Prostate gland (tissue), 2 donors: ENCODE measurements around the gene RTF2. TPM values are rescaled to one million over a fixed set of nuclear protein-coding genes. Genes with fewer than 3 reads are reported as not detected.

Experiments
- DNase-seq: peaks from one replicate; pipeline ENCODE4 v3.0.0-alpha.2; 2019; ENCODE audit warnings: low spot score
- H3K27ac ChIP-seq, 2 donors: fragments of 200-600 bp; sonication (generic); 2 replicates each; pipeline ENCODE4 v1.5.1; 2017 to 2019
- H3K27me3 ChIP-seq: fragments of 200-600 bp; sonication (generic); replicated peaks from 2 replicates; pipeline ENCODE4 v1.5.1; 2019; ENCODE audit not compliant: insufficient read depth
- H3K36me3 ChIP-seq, 2 donors: fragments of 200-600 bp; sonication (generic); 1 replicate in 1 of 2; 2 replicates in 1 of 2; pipeline versions ENCODE4 v1.5.1 to v1.8.1; 2017 to 2019
- H3K4me1 ChIP-seq: fragments of 200-600 bp; sonication (generic); replicated peaks from 2 replicates; pipeline ENCODE4 v1.5.1; 2019
- H3K4me3 ChIP-seq, 2 donors: fragments of 200-600 bp; sonication (generic); 2 replicates each; pipeline ENCODE4 v1.5.1; 2017 to 2019
- H3K9me3 ChIP-seq: fragments of 200-600 bp; sonication (generic); 2 replicates; pipeline ENCODE4 v1.5.1; 2017
- POLR2A ChIP-seq: fragments of 450-650 bp; IDR thresholded peaks from one replicate; pipeline ENCODE4 v1.6.1; 2016; ENCODE audit warnings: antibody characterized with exemption, mild to moderate bottlenecking
- POLR2AphosphoS5 ChIP-seq: sonication (generic); formaldehyde crosslinking; IDR thresholded peaks from one replicate; pipeline ENCODE4 v1.6.1; 2017; ENCODE audit warnings: antibody characterized with exemption
- WGBS: methylation state at CpG from one replicate; pipeline ENCODE4 v1.1.5; 2018; 5-methylcytosine and 5-hydroxymethylcytosine counted together
- intact Hi-C: fragments of 100-400 bp; cut with DNase I; formaldehyde crosslinking; loops from one replicate; pipeline ENCODE4 v1.14.2; 2022
- total RNA-seq, 2 donors: library from RNA; depleted of rRNA; stranded (reverse); fragments of >200 nt; gene quantifications; one replicate each; pipeline ENCODE4 v1.1.0, GENCODE V29; 2016
- TF ChIP-seq, protein P1 (sequence below), 4 experiments: fragments of 200-600 bp in 2 of 4; fragments of 450-650 bp in 2 of 4; sonication (generic) in 2 of 4; IDR thresholded peaks; 1 replicate in 3 of 4; 2 replicates in 1 of 4; pipeline ENCODE4 v1.5.1; 2016 to 2019; ENCODE audit warnings: antibody characterized with exemption in 4 of 4, mild to moderate bottlenecking in 2 of 4, moderate library complexity in 2 of 4

The RTF2 gene
- total RNA-seq, 2 donors from 2014 or later: 71.3 to 81.7 TPM

DNA sequence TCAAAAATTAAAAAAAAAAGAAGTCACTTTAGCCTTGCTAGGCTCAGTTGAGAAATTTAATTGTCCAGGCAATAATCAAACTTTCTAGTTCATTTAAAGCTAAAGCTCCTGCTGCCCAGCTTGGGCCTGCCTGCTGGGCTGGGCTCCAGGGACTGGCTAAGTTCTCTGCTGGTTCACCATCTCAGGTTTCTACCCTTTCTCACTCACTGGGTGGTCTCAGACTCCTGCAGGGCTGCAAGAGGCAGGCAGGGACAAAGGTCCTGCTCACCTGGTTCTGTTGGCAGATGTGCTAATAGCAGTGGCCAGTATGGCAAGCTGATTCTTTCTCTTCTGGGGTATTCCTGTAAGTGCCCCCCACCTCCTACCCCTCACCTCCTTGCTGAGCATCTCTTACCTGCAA lies 21.2 kb upstream of the RTF2 start:
- H3K36me3 ChIP-seq: no peaks in the 10 kb centered on the region
- no peak for TF ChIP-seq POLR2A
- TF ChIP-seq, protein P1, sequence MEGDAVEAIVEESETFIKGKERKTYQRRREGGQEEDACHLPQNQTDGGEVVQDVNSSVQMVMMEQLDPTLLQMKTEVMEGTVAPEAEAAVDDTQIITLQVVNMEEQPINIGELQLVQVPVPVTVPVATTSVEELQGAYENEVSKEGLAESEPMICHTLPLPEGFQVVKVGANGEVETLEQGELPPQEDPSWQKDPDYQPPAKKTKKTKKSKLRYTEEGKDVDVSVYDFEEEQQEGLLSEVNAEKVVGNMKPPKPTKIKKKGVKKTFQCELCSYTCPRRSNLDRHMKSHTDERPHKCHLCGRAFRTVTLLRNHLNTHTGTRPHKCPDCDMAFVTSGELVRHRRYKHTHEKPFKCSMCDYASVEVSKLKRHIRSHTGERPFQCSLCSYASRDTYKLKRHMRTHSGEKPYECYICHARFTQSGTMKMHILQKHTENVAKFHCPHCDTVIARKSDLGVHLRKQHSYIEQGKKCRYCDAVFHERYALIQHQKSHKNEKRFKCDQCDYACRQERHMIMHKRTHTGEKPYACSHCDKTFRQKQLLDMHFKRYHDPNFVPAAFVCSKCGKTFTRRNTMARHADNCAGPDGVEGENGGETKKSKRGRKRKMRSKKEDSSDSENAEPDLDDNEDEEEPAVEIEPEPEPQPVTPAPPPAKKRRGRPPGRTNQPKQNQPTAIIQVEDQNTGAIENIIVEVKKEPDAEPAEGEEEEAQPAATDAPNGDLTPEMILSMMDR (IDR thresholded peaks at IDR 0.05): no peak
- H3K4me1 ChIP-seq: no peaks in the 10 kb centered on the region
- H3K4me3 ChIP-seq: no peak overlapping the region
- intact Hi-C loops: no loop called here
- no peak for DNase-seq
- H3K9me3 ChIP-seq: no peaks in the 10 kb centered on the region
- H3K27ac ChIP-seq: no peak overlapping the region
- peaks cover 4% of the 10 kb centered on the region for H3K27me3 ChIP-seq

DNA sequence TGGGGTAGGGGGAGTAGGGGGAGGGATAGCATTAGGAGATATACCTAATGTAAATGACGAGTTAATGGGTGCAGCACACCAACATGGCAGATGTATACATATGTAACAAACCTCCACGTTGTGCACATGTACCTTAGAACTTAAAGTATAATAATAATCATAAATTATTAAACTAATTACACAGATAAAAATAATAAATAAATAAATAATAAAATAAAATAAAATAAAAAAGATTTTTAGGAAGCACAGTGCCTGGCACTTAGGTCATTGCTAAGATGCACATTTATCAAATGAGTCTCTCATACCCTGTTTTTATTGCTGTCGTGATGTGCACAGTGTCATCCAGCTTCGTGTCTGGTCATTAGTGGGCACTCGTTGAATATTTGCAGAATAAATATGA lies 19.0 kb upstream of the RTF2 start:
- DNase-seq: no peak
- no peak overlapping the region for H3K4me3 ChIP-seq
- TF ChIP-seq, protein P1 (IDR thresholded peaks at IDR 0.05): no peak
- TF ChIP-seq POLR2AphosphoS5 (no peak), POLR2A (no peak)
- 84% methylated on average over 5 of the region's 5 CpGs for WGBS
- no peaks in the 10 kb centered on the region for H3K4me1 ChIP-seq
- no peaks in the 10 kb centered on the region for H3K9me3 ChIP-seq
- H3K27me3 ChIP-seq: peaks cover 4% of the 10 kb centered on the region
- H3K27ac ChIP-seq: no peak overlapping the region
- no peaks in the 10 kb centered on the region for H3K36me3 ChIP-seq
- intact Hi-C loops: no loop called here

DNA sequence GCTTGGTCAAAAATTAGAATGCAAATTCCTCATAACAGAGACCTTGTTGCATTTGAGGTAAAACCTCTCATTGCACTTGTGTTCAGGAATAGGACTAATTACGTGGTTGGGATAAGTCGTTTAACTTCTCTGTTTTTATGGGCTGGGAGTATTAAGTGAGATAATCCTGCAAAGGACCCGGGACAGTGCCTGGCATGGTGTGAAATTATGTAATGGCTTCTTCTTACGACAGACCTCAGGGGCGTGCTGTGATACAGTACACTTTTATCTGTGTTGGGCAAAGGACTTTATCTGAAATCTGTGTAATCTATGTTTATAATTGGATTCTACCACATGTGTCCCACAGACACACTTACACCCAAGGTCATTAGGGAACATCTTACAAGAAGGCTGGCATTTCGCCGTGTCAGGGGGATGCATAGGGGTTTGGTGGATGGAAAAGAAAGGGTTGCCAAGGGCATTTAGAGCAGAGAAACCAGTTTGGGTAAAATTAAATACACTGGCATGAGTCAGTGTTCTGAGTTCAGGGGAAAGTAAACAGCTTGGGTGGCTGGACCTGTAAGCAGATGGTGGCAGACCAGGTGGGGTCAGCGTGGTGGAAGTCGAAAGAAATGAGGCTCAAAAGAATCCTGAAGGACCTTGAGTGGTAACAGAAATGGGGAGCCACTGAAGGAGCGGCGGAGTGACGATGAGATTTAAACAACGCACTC lies 17.2 kb upstream of the RTF2 start:
- no peak for DNase-seq
- WGBS: 69% methylated on average over 13 of the region's 13 CpGs
- no peaks in the 10 kb centered on the region for H3K9me3 ChIP-seq
- no peaks in the 10 kb centered on the region for H3K36me3 ChIP-seq
- intact Hi-C loops: no loop called here
- no peak overlapping the region for H3K4me3 ChIP-seq
- no peaks in the 10 kb centered on the region for H3K4me1 ChIP-seq
- TF ChIP-seq POLR2AphosphoS5 (no peak), POLR2A (no peak)
- no peaks in the 10 kb centered on the region for H3K27me3 ChIP-seq
- no peak overlapping the region for H3K27ac ChIP-seq

DNA sequence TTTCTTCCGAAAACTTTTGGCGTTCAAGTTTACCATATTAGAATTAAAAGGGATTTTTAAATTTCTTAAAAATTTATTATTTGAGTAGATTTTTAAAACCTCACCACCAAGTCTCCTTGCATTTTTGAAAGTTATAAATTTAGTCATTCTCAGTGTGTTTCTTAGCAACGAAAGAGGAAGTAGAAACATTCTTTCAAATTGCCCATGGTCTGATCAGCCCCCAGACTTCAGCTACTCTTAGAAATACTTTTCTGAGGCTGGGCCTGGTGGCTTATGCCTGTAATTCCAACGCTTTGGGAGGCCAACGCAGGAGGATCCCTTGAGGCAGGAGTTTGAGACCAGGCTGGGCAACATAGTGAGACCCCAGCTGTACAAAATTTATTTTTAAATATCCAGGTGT lies 15.1 kb upstream of the RTF2 start:
- H3K4me1 ChIP-seq: no peaks in the 10 kb centered on the region

DNA sequence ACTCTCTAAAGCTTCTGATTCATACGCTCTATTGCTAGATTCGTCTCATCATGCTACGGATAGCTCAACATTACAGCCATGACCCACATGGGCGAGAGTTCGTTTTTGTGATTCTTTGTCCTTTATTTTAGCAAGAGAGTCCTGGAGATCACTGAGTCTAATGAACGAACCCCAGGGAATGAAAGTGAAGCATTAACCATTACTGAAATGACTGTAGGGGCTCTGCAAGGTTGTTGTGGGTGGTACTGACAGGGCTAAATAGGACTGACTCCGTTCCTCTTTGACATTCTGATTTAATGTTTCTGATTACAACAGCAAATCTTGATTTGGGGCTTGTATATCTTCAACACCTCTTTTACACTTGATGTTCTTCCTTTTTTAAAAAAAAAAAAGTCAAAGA lies 13.7 kb upstream of the RTF2 start:
- no peak for DNase-seq
- WGBS: 81% methylated on average over 7 of the region's 7 CpGs
- no peak overlapping the region for H3K27ac ChIP-seq
- intact Hi-C loops: no loop called here
- no peak for TF ChIP-seq POLR2A
- no peak for TF ChIP-seq POLR2AphosphoS5
- TF ChIP-seq, protein P1 (IDR thresholded peaks at IDR 0.05): no peak
- no peaks in the 10 kb centered on the region for H3K9me3 ChIP-seq
- H3K36me3 ChIP-seq: no peaks in the 10 kb centered on the region
- H3K4me1 ChIP-seq: no peaks in the 10 kb centered on the region
- no peak overlapping the region for H3K4me3 ChIP-seq
- H3K27me3 ChIP-seq: no peaks in the 10 kb centered on the region

More for the DNA sequence above, 15.1 kb upstream of the RTF2 start:
- TF ChIP-seq POLR2AphosphoS5 (no peak), POLR2A (no peak)
- TF ChIP-seq, protein P1 (IDR thresholded peaks at IDR 0.05): no peak
- Histone ChIP-seq H3K27me3 (no peaks in the 10 kb centered on the region), H3K27ac (no peak overlapping the region), H3K4me3 (no peak overlapping the region), H3K36me3 (no peaks in the 10 kb centered on the region), H3K9me3 (no peaks in the 10 kb centered on the region)
- intact Hi-C loops: no loop called here
- DNase-seq: no peak
- 82% methylated on average over 5 of the region's 5 CpGs for WGBS
